GM12878 (cell line): ENCODE data around the gene PRKAR2B. TPM values are rescaled to one million over a fixed set of nuclear protein-coding genes. Genes with fewer than 3 reads are reported as not detected.

ENCODE experiments used
- ATAC-seq: fragments of 200-7000 bp; cut with Tn5 transposase; 3 replicates; pipeline ENCODE4 v1.9.1; 2020; ENCODE audit warnings: mild to moderate bottlenecking, moderate library complexity
- BruUV-seq: library from RNA; stranded (reverse); fragments of 400-500 nt; replicated peaks from 2 replicates; lab custom pipeline; 2021; lab: Mats Ljungman, UMichigan
- CTCF ChIA-PET: fragments of 300-600 bp; sonication (Branson Sonifier 250); formaldehyde crosslinking; extraction: SDS; loops from one replicate; lab custom pipeline; 2021; ENCODE audit warnings: inconsistent platforms; lab: Yijun Ruan, JAX
- POLR2A ChIA-PET: fragments of 350-600 bp; formaldehyde crosslinking; extraction: SDS; loops from one replicate; lab custom pipeline; 2021; ENCODE audit warnings: inconsistent platforms; lab: Charles Lee
- RAD21 ChIA-PET: fragments of 300-600 bp; sonication (Branson Sonifier 250); formaldehyde crosslinking; loops from one replicate; lab custom pipeline; 2023; ENCODE audit warnings: antibody characterized with exemption; ENCODE audit not compliant: unreplicated experiment; lab: Charles Lee
- SMC1A ChIA-PET: fragments of 300-600 bp; sonication (Branson Sonifier 250); formaldehyde crosslinking; loops from one replicate; lab custom pipeline; 2023; ENCODE audit not compliant: unreplicated experiment, uncharacterized antibody; lab: Charles Lee
- DNase-seq: peaks from one replicate; pipeline ENCODE4 v3.0.0-alpha.2; 2011; ENCODE audit warnings: low read depth, low spot score
- FAIRE-seq: peaks from 3 replicates; lab custom pipeline; 2011; peaks lifted over from hg19 to GRCh38; lab: Jason Lieb, UNC
- H2AFZ ChIP-seq: 2 replicates; pipeline ENCODE4 v1.6.0; 2011; ENCODE audit warnings: low read depth, low read length, control low read depth; ENCODE audit not compliant: control insufficient read depth
- H3K27ac ChIP-seq: 2 replicates; pipeline ENCODE4 v1.5.1; 2011; ENCODE audit warnings: control low read depth; ENCODE audit not compliant: control insufficient read depth, insufficient read depth
- H3K27me3 ChIP-seq, 2 experiments: replicated peaks in 1 of 2; 2 replicates each; pipeline versions ENCODE4 v1.6.0 to v1.6.1; 2011; ENCODE audit warnings: low read length in 1 of 2; ENCODE audit not compliant: control insufficient read depth in 2 of 2, insufficient read depth in 2 of 2
- H3K36me3 ChIP-seq, 2 experiments: 2 replicates each; pipeline ENCODE4 v1.5.1; 2011; ENCODE audit warnings: low read length in 1 of 2; ENCODE audit not compliant: control insufficient read depth in 2 of 2, insufficient read depth in 2 of 2
- H3K4me1 ChIP-seq: 2 replicates; pipeline ENCODE4 v1.6.1; 2011; ENCODE audit warnings: mild to moderate bottlenecking, low read length, moderate library complexity, mixed read lengths; ENCODE audit not compliant: control insufficient read depth, insufficient read depth
- H3K4me2 ChIP-seq: 2 replicates; pipeline ENCODE4 v1.6.0; 2011; ENCODE audit warnings: control low read depth; ENCODE audit not compliant: control insufficient read depth, insufficient read depth
- H3K4me3 ChIP-seq: fragments of 200-600 bp; sonication (generic); 2 replicates; pipeline ENCODE4 v1.5.1; 2016
- H3K79me2 ChIP-seq: 2 replicates; pipeline ENCODE4 v1.6.0; 2011; ENCODE audit warnings: low read length; ENCODE audit not compliant: control insufficient read depth, insufficient read depth
- H3K9ac ChIP-seq: 2 replicates; pipeline ENCODE4 v1.8.0; 2011; ENCODE audit warnings: low read length, control low read depth, mixed read lengths; ENCODE audit not compliant: control insufficient read depth, insufficient read depth
- H3K9me3 ChIP-seq: replicated peaks from 3 replicates; pipeline ENCODE4 v1.5.1; 2011; ENCODE audit warnings: mild to moderate bottlenecking, low read length; ENCODE audit not compliant: control insufficient read depth, insufficient read depth
- H4K20me1 ChIP-seq: 2 replicates; pipeline ENCODE4 v1.6.0; 2011; ENCODE audit not compliant: control insufficient read depth, insufficient read depth
- BCL11A ChIP-seq: IDR thresholded peaks from 2 replicates; pipeline ENCODE4 v1.6.1; 2011; ENCODE audit warnings: low read depth, low read length
- CBFB ChIP-seq: IDR thresholded peaks from 2 replicates; pipeline ENCODE4 v1.6.1; 2016; ENCODE audit warnings: antibody characterized with exemption, low read depth
- HDAC6 ChIP-seq: fragments of 200-600 bp; sonication (generic); IDR thresholded peaks from one replicate; pipeline ENCODE4 v1.8.0; 2017; ENCODE audit warnings: antibody characterized with exemption; ENCODE audit not compliant: unreplicated experiment
- IKZF2 ChIP-seq, 2 experiments: fragments of 450-650 bp; IDR thresholded peaks; 2 replicates each; pipeline ENCODE4 v1.6.1; 2017; ENCODE audit warnings: mild to moderate bottlenecking in 2 of 2, moderate library complexity in 2 of 2
- MYB ChIP-seq: fragments of 150-350 bp; IDR thresholded peaks from 2 replicates; pipeline ENCODE4 v1.6.1; 2014; ENCODE audit warnings: mild to moderate bottlenecking, low read depth, low read length, borderline replicate concordance
- POU2F2 ChIP-seq: IDR thresholded peaks from 3 replicates; pipeline ENCODE4 v1.6.1; 2011; ENCODE audit warnings: low read depth, mild to moderate bottlenecking, low read length, borderline replicate concordance
- RBBP5 ChIP-seq: fragments of 200-600 bp; sonication (generic); conservative IDR thresholded peaks from 2 replicates; pipeline ENCODE4 v1.6.1; 2016
- RFX5 ChIP-seq: IDR thresholded peaks from 2 replicates; pipeline ENCODE4 v1.6.1; 2011; ENCODE audit warnings: low read depth, low read length, improper control_type of control experiment
- RUNX3 ChIP-seq: IDR thresholded peaks from 2 replicates; pipeline ENCODE4 v1.6.1; 2012; ENCODE audit warnings: low read length, inconsistent platforms
- SIX5 ChIP-seq: IDR thresholded peaks from 2 replicates; pipeline ENCODE4 v1.6.1; 2011; ENCODE audit warnings: mild to moderate bottlenecking, low read depth, low read length, moderate library complexity; ENCODE audit not compliant: severe bottlenecking
- SPI1 ChIP-seq: IDR thresholded peaks from 2 replicates; pipeline ENCODE4 v1.6.1; 2011; ENCODE audit warnings: low read depth, mild to moderate bottlenecking, low read length, moderate library complexity, borderline replicate concordance; ENCODE audit not compliant: insufficient read depth
- TBL1XR1 ChIP-seq: IDR thresholded peaks from 2 replicates; pipeline ENCODE4 v1.6.1; 2012; ENCODE audit warnings: low read depth, low read length, improper control_type of control experiment
- YBX1 ChIP-seq: fragments of 450-650 bp; IDR thresholded peaks from 2 replicates; pipeline ENCODE4 v1.6.1; 2016; ENCODE audit warnings: antibody characterized with exemption
- ZNF24 ChIP-seq: fragments of 450-650 bp; IDR thresholded peaks from 2 replicates; pipeline ENCODE4 v1.6.1; 2017; ENCODE audit warnings: antibody characterized with exemption, mild to moderate bottlenecking
- WGBS: methylation state at CpG from one replicate; pipeline ENCODE4 v1.1.6; 2016; ENCODE audit warnings: low lambda C conversion rate; ENCODE audit not compliant: insufficient replicate concordance, insufficient coverage; ENCODE audit errors: missing lambda C conversion rate; 5-methylcytosine and 5-hydroxymethylcytosine counted together
- in situ Hi-C: fragments of 300-500 bp; cut with MboI; formaldehyde crosslinking; loops from 9 replicates; pipeline ENCODE4 v1.14.3; 2018; ENCODE audit warnings: mixed read lengths
- intact Hi-C: fragments of 100-400 bp; cut with micrococcal nuclease; formaldehyde crosslinking; loops from one replicate; pipeline ENCODE4 v1.14.2; 2022; ENCODE audit not compliant: unreplicated experiment
- polyA plus RNA-seq, 11 experiments: library from polyadenylated mRNA; depleted of rRNA in 4 of 11; unstranded in 6 of 11; stranded (reverse) in 5 of 11; fragments of >200 nt; fragmentation: Nextera tagmentation in 4 of 11; fragmentation: Illumina TruSeq in 1 of 11; extraction: Ambion mirVana in 4 of 11; extraction: Trizol in 1 of 11; gene quantifications; 1 replicate in 1 of 11; 2 replicates in 10 of 11; pipeline versions ENCODE4 v1.2.1 to v1.2.3, GENCODE V29; 2011 to 2016; ENCODE audit warnings: inconsistent platforms in 2 of 11, missing spikeins in 2 of 11, low read depth in 1 of 11
- total RNA-seq, 4 experiments: library from RNA; depleted of rRNA in 3 of 4; stranded (reverse); fragments of >200 nt in 3 of 4; fragmentation: Illumina TruSeq in 1 of 4; extraction: Trizol in 1 of 4; gene quantifications; 2 replicates each; pipeline versions ENCODE4 v1.2.1 to v1.2.3, GENCODE V29; 2013 to 2021

PRKAR2B gene
- total and polyA plus RNA-seq, 10 of the 15 experiments (the other 5 are each of a cell fraction or from before 2014, with no cell fraction given): 0.01 to 0.18 (median 0.04) TPM; not detected in 4

DNA sequence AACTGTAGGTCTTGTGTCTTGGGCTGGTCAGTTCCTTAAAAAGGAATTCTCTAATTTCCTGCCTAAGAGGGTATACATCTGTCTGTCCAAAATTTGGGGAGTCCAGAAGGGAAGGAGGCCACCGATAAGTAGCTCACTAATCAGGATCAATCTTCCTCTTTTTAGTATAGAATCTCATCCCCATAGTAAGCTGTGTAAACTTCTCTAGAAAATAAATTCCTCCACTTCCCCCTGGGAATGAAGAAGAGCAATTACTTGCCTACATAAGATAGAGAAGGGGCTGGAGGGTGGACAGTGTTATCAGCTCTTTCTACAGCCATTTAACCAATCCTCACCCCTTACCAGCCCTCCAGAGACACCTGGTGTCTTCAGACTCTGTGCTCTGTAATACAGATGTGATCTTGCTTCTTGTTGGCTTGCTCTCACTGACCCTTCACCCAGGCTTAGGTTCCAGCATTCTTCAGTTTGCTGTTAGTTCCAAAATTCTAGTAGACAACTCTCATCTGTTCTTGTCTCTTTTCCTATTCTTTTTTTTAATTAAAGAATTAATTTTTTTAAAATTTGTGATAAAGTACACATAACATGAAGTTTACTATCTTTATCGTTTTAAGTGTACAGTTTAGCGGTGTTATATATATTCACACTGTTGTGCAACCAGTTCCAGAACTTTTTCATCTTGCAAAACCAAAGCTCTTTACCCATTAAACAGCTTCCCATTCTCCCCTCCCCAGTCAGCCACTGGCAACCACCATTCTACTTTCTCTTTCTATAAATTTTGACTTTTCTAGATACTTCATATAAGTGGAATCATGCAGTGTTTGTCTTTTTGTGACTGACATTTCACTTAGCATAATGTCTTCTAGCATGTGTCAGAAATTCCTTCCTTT lies 6.5 kb upstream of the PRKAR2B start:
- Histone ChIP-seq H3K27me3 (no peaks in the 10 kb centered on the region; a peak in 1 of 4 replicates), H3K79me2 (no peaks in the 10 kb centered on the region), H3K9ac (no peak overlapping the region), H3K4me2 (no peak overlapping the region), H4K20me1 (no peaks in the 10 kb centered on the region), H3K36me3 (no peaks in the 10 kb centered on the region), H3K4me3 (no peak overlapping the region), H3K27ac (no peak overlapping the region), H2AFZ (no peak overlapping the region), H3K4me1 (no peaks in the 10 kb centered on the region), H3K9me3 (no peaks in the 10 kb centered on the region; the same call in 2 of the 3 replicates)
- POLR2A ChIA-PET: no interaction called here
- 76% methylated on average over 3 of the region's 3 CpGs for WGBS
- SMC1A ChIA-PET: no interaction called here
- in situ Hi-C loops (no loop called here), intact Hi-C loops (no loop called here)
- no TSS peak for BruUV-seq
- no peak for TF ChIP-seq HDAC6
- no peak for TF ChIP-seq IKZF2 (IDR thresholded peaks at IDR 0.05)
- TF ChIP-seq CBFB: no peak
- TF ChIP-seq RUNX3: no peak
- TF ChIP-seq RFX5: no peak
- TF ChIP-seq ZNF24: no peak
- no peak for TF ChIP-seq BCL11A
- no peak for TF ChIP-seq RBBP5
- TF ChIP-seq SIX5: no peak
- TF ChIP-seq YBX1: no peak
- TF ChIP-seq POU2F2: no peak
- no peak for TF ChIP-seq MYB
- no peak for TF ChIP-seq TBL1XR1
- no peak for TF ChIP-seq SPI1
- RAD21 ChIA-PET: no interaction called here
- CTCF ChIA-PET: interaction anchor here (0.6 to 1.3 kb wide), 2 partner anchors 10 to 377 kb away, joined by 3 read pairs; partner anchors contain the start of gene CCDC71L
- no peak for ATAC-seq
- no peak for DNase-seq
- FAIRE-seq: no peak
